ENCODE results near the gene OTOP2. TPM values are rescaled to one million over a fixed set of nuclear protein-coding genes. Genes with fewer than 3 reads are reported as not detected.

Gene OTOP2
- total and polyA plus RNA-seq, 2 of the 8 experiments (the other 6 are each of a cell fraction or from before 2014, with no cell fraction given): 0.23 TPM; not detected in 1

DNA sequence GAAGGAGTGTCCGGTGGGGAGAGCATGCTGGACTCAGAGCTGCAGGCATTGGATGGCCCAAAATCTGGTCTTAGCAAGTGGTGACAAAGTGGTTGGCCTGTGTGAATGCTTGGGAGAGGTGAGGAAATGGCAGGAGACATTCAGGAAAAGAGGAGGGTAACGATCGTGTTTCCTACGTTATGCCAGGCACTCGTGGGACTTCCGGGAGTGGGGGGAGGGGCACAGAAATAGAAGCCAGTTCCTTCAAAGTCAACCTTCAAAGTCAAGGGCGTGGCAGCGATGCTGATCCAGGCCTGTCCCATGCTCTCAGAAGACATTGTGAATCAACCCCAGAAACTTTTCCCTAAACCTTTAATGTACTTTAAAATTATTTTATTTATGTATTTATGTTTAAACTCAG is 15.5 kb downstream of the OTOP2 start:
- H3K18ac ChIP-seq (ENCODE audit: extremely low read depth, low read length): no peak overlapping the region
- no peak overlapping the region for H2BK5ac ChIP-seq (ENCODE audit: low read depth, low read length)
- H3K9ac ChIP-seq (replicated peaks in 1 of 4; ENCODE audit: extremely low read depth in 1 of 4, low read depth in 3 of 4, low read length in 3 of 4): no peak overlapping the region
- H3K79me1 ChIP-seq (ENCODE audit: low read depth, low read length): no peaks in the 10 kb centered on the region
- H3K4me3 ChIP-seq (ENCODE audit: extremely low read depth in 1 of 4, insufficient read depth in 2 of 4, low read depth in 3 of 4, low read length in 4 of 4): no peak overlapping the region
- DNase-seq (ENCODE audit: low read depth in 1 of 2, low spot score in 2 of 2) (no peak), FAIRE-seq (no peak)
- no peak overlapping the region for H3K56ac ChIP-seq (replicated peaks; ENCODE audit: insufficient read length, low read depth, low read length)
- H4K5ac ChIP-seq (ENCODE audit: insufficient read length, low read depth, low read length): no peak overlapping the region
- H3K14ac ChIP-seq (ENCODE audit: insufficient read length): no peak overlapping the region
- no peak overlapping the region for H4K91ac ChIP-seq (replicated peaks; ENCODE audit: insufficient read length, low read length)
- WGBS, 2 experiments (ENCODE audit: extremely low coverage in 1 of 2, insufficient coverage in 1 of 2, insufficient read length in 1 of 2, insufficient replicate concordance in 2 of 2, low coverage in 1 of 2, low lambda C conversion rate in 2 of 2, missing lambda C conversion rate in 1 of 2): 76% methylated on average over 8 of the region's 8 CpGs; no CpG with 5 or more reads in 1 of the 2 experiments
- H3K27ac ChIP-seq (ENCODE audit: low read depth, low read length): no peak overlapping the region
- no peak overlapping the region for H3K4ac ChIP-seq (replicated peaks; ENCODE audit: insufficient read length, low read depth, low read length)
- peaks cover 3% of the 10 kb centered on the region; the same call in 1 of the 2 replicates for H3K23me2 ChIP-seq (ENCODE audit: low read depth, low read length)
- no peaks in the 10 kb centered on the region for H3K9me3 ChIP-seq (ENCODE audit: insufficient read depth in 2 of 2, low read depth in 1 of 2, low read length in 1 of 2)
- CTCF ChIA-PET (ENCODE audit: partially characterized antibody): interaction anchor here (1.2 to 49.9 kb wide), 4 partner anchors 10 to 195 kb away, joined by 3 to 1072 read pairs (median 538); partner anchors contain the start of genes MRPL58, OTOP2, OTOP3 and USH1G
- H2BK15ac ChIP-seq (ENCODE audit: low read length): no peak overlapping the region
- H3K36me3 ChIP-seq (ENCODE audit: control insufficient read depth in 2 of 4, insufficient read depth in 4 of 4, low read length in 3 of 4): no peaks in the 10 kb centered on the region
- H2BK120ac ChIP-seq (replicated peaks; ENCODE audit: low read depth, low read length): no peak overlapping the region
- peaks cover 2 to 11% of the 10 kb centered on the region in 2 experiments for H4K20me1 ChIP-seq (replicated peaks in 1 of 2; ENCODE audit: control insufficient read depth in 1 of 2, insufficient read depth in 2 of 2, low read length in 2 of 2)
- no peak overlapping the region for H3K4me2 ChIP-seq (ENCODE audit: insufficient read depth in 1 of 2, low read depth in 2 of 2, low read length in 2 of 2)
- POLR2A ChIA-PET (ENCODE audit: partially characterized antibody): interaction anchor here (1.0 kb wide), 1 partner anchor 74 kb away, joined by 3 read pairs; no protein-coding TSS in a partner anchor
- no peak overlapping the region for H2AK5ac ChIP-seq (ENCODE audit: low read depth, low read length)
- H3K23ac ChIP-seq (ENCODE audit: insufficient read length): no peak overlapping the region
- peaks cover 22 to 46% (median 40%) of the 10 kb centered on the region in 4 experiments for H3K27me3 ChIP-seq (replicated peaks in 1 of 4; ENCODE audit: control insufficient read depth in 3 of 4, extremely low read depth in 1 of 4, insufficient read depth in 3 of 4, low read length in 3 of 4)
- no peak overlapping the region for H4K8ac ChIP-seq (ENCODE audit: extremely low read depth, insufficient read depth, low read length)
- H2BK12ac ChIP-seq (ENCODE audit: low read depth, low read length): no peak overlapping the region
- H2BK20ac ChIP-seq (ENCODE audit: low read length): no peak overlapping the region
- H3K4me1 ChIP-seq (replicated peaks in 1 of 4; ENCODE audit: control insufficient read depth in 3 of 4, insufficient read depth in 4 of 4, low read length in 3 of 4): peaks cover 0 to 6% (median 3%) of the 10 kb centered on the region in 4 experiments; a peak in 4 of 7 replicates
- H2AFZ ChIP-seq (ENCODE audit: low read length): no peak overlapping the region
- H3K79me2 ChIP-seq (ENCODE audit: control insufficient read depth in 1 of 2, insufficient read depth in 2 of 2, low read length in 2 of 2): no peaks in the 10 kb centered on the region
- TF ChIP-seq POU5F1 (IDR thresholded peaks at IDR 0.05; ENCODE audit: low read depth, low read length) (no peak), CHD2 (IDR thresholded peaks at IDR 0.05; ENCODE audit: low read length) (no peak), JUND (IDR thresholded peaks at IDR 0.05; ENCODE audit: low read length) (no peak), CEBPB (IDR thresholded peaks at IDR 0.05; ENCODE audit: low read depth, low read length) (no peak)
